ENCODE results near the gene IRF5. TPM values are rescaled to one million over a fixed set of nuclear protein-coding genes. Genes with fewer than 3 reads are reported as not detected.

IRF5 gene
- total RNA-seq, 2 experiments from 2014 or later: 6.5 to 7.7 TPM

DNA sequence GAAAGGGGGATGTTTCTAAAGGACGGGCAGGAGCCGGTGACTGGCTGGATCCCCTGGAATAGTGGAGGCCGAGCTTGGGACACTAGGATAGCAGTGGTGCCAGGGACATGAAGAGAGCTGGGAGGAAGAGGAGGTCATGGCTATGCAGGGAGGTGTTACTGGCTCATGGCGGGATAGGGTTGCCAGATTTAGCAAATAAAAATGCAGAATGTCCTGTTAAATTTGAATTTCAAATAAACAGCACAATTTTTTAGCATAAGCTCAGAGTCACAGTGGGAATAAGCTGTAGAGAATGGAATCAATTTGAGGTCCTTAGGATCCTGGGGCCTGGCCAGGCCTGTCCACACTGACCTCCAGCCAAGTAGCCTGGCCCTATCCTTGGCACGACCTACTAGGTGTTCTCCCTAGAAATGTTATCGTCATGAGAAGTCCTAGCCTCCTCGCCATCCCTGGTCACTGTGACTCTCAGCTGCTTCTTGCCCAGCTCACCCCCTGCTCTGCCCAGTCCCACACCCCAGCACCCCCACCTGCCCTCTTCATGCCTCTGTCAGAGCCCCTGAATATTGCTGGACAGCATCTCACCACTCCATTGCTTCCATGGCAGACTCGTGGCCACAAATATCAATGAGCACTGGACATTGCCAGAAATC lies 19.6 kb upstream of the IRF5 start:
- no peak overlapping the region for H3K27ac Mint-ChIP-seq
- ChIA-PET CTCF (no interaction called here), POLR2A (interaction anchor here (0.7 kb wide), 1 partner anchor 186 kb away, joined by 3 read pairs; no protein-coding TSS in a partner anchor)
- no peaks in the 10 kb centered on the region for H3K9me3 Mint-ChIP-seq
- H3K36me3 Mint-ChIP-seq (ENCODE audit: low read depth): no peaks in the 10 kb centered on the region
- TF ChIP-seq, protein P1, sequence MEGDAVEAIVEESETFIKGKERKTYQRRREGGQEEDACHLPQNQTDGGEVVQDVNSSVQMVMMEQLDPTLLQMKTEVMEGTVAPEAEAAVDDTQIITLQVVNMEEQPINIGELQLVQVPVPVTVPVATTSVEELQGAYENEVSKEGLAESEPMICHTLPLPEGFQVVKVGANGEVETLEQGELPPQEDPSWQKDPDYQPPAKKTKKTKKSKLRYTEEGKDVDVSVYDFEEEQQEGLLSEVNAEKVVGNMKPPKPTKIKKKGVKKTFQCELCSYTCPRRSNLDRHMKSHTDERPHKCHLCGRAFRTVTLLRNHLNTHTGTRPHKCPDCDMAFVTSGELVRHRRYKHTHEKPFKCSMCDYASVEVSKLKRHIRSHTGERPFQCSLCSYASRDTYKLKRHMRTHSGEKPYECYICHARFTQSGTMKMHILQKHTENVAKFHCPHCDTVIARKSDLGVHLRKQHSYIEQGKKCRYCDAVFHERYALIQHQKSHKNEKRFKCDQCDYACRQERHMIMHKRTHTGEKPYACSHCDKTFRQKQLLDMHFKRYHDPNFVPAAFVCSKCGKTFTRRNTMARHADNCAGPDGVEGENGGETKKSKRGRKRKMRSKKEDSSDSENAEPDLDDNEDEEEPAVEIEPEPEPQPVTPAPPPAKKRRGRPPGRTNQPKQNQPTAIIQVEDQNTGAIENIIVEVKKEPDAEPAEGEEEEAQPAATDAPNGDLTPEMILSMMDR (IDR thresholded peaks at IDR 0.05): no peak
- DNase-seq (no peak), ATAC-seq (no peak)
- intact Hi-C loops (cut with micrococcal nuclease): no loop called here
- H3K4me1 Mint-ChIP-seq (ENCODE audit: low read depth): peaks cover 6% of the 10 kb centered on the region
- H3K4me3 Mint-ChIP-seq: no peak overlapping the region
- H3K27me3 Mint-ChIP-seq: peaks cover 19% of the 10 kb centered on the region

DNA sequence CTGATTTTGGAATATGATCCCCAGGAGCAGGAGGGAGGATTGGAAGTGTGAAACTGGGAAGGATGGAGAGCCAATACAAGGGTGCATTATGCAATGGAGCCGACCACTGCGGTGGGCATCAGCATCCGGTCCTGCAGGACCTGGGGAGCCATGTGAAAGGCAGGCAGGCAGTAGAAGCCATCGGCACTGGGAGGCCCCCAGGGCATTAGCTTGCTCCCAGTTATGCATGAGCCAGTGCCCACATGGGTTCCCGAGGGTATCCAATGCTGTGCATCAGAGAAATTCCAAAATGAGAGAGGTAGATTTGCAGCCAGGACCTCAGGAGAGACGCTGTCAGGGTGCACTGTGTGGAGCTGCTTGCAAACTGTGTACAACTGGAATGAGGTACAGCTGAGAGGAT lies 18.5 kb upstream of the IRF5 start:
- no peaks in the 10 kb centered on the region for H3K36me3 Mint-ChIP-seq (ENCODE audit: low read depth)
- TF ChIP-seq, protein P1 (IDR thresholded peaks at IDR 0.05): no peak
- H3K27me3 Mint-ChIP-seq: peaks cover 17% of the 10 kb centered on the region
- intact Hi-C loops (cut with micrococcal nuclease): no loop called here
- DNase-seq: no peak
- ChIA-PET POLR2A (no interaction called here), CTCF (no interaction called here)
- no peak overlapping the region for H3K4me3 Mint-ChIP-seq
- H3K4me1 Mint-ChIP-seq (ENCODE audit: low read depth): peaks cover 5% of the 10 kb centered on the region
- no peak overlapping the region for H3K27ac Mint-ChIP-seq
- no peaks in the 10 kb centered on the region for H3K9me3 Mint-ChIP-seq
- ATAC-seq: no peak

DNA sequence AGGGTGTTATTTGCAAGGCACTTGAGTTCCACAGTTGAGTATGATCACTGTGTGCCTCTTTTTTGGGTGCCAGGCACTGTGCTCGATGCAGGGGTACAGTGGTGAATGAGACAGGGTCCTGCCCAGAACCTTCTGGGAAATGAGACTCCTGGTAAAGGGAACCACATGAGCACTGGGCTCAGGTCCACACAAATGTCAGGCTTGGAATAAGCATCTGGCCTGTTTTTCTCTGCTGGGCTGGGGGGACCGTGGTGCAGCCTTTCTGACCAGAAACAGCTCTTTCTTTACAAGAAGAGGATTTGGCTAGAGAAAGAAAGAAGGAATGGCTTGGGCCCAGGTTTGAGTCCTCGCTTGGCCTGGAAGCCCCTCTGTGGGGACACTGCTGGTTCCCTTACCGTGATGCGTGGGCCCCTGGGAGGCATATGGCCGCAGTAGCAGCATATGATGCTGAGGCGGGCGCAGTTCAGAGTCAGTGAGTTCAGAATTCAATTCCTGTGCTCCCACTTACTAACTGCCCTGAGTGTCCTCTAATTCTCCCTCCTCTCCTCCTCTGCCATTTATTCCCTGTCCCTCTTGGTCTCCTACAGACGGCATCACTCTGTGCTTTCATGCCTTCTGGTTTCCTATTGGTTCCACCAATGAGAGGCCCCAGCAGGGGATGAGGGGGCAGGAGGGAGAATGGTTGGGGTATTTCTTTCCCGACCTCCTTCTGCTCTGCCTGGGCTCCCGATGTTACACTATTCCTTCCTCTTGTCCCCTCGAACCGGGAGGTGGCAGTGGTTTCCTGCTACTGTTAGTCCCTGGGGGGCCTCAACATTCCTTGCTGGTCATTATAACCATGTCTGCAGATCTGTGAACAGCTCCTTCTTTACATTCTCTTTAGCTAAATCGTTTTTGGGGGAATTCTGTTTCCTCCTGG lies 17.6 kb upstream of the IRF5 start:
- no peaks in the 10 kb centered on the region for H3K36me3 Mint-ChIP-seq (ENCODE audit: low read depth)
- CTCF ChIA-PET: interaction anchor here (0.7 to 1.7 kb wide), 2 partner anchors 28 to 36 kb away, joined by 3 to 4 read pairs; no protein-coding TSS in a partner anchor
- POLR2A ChIA-PET: interaction anchor here (0.6 kb wide), 2 partner anchors 161 to 256 kb away, joined by 3 read pairs; no protein-coding TSS in a partner anchor
- intact Hi-C loops (cut with micrococcal nuclease): no loop called here
- ATAC-seq (no peak), DNase-seq (no peak)
- H3K4me3 Mint-ChIP-seq: no peak overlapping the region
- TF ChIP-seq, protein P1 (IDR thresholded peaks at IDR 0.05): no peak
- H3K27ac Mint-ChIP-seq: no peak overlapping the region
- peaks cover 4% of the 10 kb centered on the region for H3K4me1 Mint-ChIP-seq (ENCODE audit: low read depth)
- H3K9me3 Mint-ChIP-seq: no peaks in the 10 kb centered on the region
- H3K27me3 Mint-ChIP-seq: peaks cover 14% of the 10 kb centered on the region

DNA sequence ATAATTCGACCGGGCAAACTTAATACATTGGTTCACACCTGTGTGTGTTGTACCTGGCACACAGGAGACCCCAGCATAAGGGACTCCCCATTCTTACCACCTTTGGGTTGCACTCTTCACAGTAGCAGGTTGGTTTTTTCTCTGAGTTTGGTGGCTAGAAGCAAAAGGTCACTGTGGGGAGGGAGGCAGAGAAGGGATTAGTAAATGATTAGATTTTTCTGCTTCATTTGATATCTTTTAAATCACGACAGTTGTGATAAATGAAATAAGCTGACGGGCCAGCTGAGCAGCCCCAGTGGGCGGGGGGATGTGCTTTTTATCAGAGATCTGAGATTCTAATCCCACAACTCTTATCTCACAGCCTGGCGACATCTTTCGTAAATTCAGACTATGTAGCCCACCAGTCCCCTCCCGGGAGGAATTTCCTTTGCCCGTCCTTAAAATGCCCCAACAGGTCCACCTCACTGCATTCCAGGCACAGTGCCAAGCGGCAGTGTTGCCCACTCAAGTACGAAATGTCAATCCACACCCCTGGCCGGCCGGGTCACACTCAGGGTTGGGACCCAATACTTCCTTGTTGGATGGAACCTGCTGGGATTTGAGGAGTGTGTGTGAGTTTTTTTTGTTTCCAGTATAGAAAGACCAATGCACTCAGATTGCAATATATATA lies 16.7 kb upstream of the IRF5 start:
- Mint-ChIP-seq H3K4me1 (ENCODE audit: low read depth) (no peaks in the 10 kb centered on the region), H3K36me3 (ENCODE audit: low read depth) (no peaks in the 10 kb centered on the region), H3K4me3 (no peak overlapping the region), H3K27me3 (peaks cover 9% of the 10 kb centered on the region), H3K27ac (no peak overlapping the region), H3K9me3 (no peaks in the 10 kb centered on the region)
- POLR2A ChIA-PET: no interaction called here
- TF ChIP-seq, protein P1 (IDR thresholded peaks at IDR 0.05): no peak
- ATAC-seq (no peak), DNase-seq (no peak)
- intact Hi-C loops (cut with micrococcal nuclease): no loop called here
- CTCF ChIA-PET: interaction anchor here (0.7 to 1.7 kb wide), 2 partner anchors 27 to 37 kb away, joined by 3 to 4 read pairs; no protein-coding TSS in a partner anchor
